Lung (tissue), 12 donors: ENCODE measurements around the gene ELMOD1. TPM values are rescaled to one million over a fixed set of nuclear protein-coding genes. Genes with fewer than 3 reads are reported as not detected.
A peak's percentile ranks its signal among the peaks of the same experiment; 100 is the strongest.

Experiments
- ATAC-seq: fragments of 200-7000 bp; cut with Tn5 transposase; one replicate; pipeline ENCODE4 v1.9.1; 2020; ENCODE audit warnings: moderate number of reproducible peaks; ENCODE audit not compliant: insufficient read depth, low FRiP score
- DNase-seq, 3 donors: peaks; one replicate each; pipeline ENCODE4 v3.0.0-alpha.2; 2013 to 2017
- H3K27ac ChIP-seq, 2 donors: one replicate each; pipeline ENCODE4 v1.5.1; 2013; ENCODE audit warnings: mild to moderate bottlenecking in 2 of 2, moderate library complexity in 2 of 2, control low read depth in 1 of 2, inconsistent platforms in 1 of 2, low read depth in 1 of 2, low read length in 1 of 2
- H3K27me3 ChIP-seq, 3 donors: one replicate each; pipeline ENCODE4 v1.5.1; 2013; ENCODE audit warnings: low read length in 2 of 3; ENCODE audit not compliant: control insufficient read depth in 3 of 3, insufficient read depth in 3 of 3
- H3K36me3 ChIP-seq, 4 donors: one replicate each; pipeline ENCODE4 v1.5.1; 2013; ENCODE audit warnings: low read length in 4 of 4, mild to moderate bottlenecking in 1 of 4, moderate library complexity in 1 of 4; ENCODE audit not compliant: control insufficient read depth in 4 of 4, insufficient read depth in 4 of 4
- H3K4me1 ChIP-seq, 5 donors: one replicate each; pipeline ENCODE4 v1.5.1; 2013; ENCODE audit warnings: low read length in 5 of 5, mild to moderate bottlenecking in 2 of 5, moderate library complexity in 1 of 5; ENCODE audit not compliant: control insufficient read depth in 5 of 5, insufficient read depth in 5 of 5
- H3K4me3 ChIP-seq: one replicate; pipeline ENCODE4 v1.5.1; 2013; ENCODE audit warnings: mild to moderate bottlenecking, control low read depth, moderate library complexity
- H3K9ac ChIP-seq, 2 donors: one replicate each; pipeline ENCODE4 v1.5.1; 2013; ENCODE audit warnings: low read length in 2 of 2, control low read depth in 1 of 2; ENCODE audit not compliant: insufficient read depth in 1 of 2
- H3K9me3 ChIP-seq, 4 donors: one replicate each; pipeline ENCODE4 v1.5.1; 2013; ENCODE audit warnings: low read length in 3 of 4, mild to moderate bottlenecking in 1 of 4, moderate library complexity in 1 of 4; ENCODE audit not compliant: control insufficient read depth in 4 of 4, insufficient read depth in 3 of 4
- WGBS, 2 donors: extraction: QIAGEN DNeasy Blood & Tissue Kit; methylation state at CpG; one replicate each; pipeline ENCODE4 v1.1.7; 2013; 5-methylcytosine and 5-hydroxymethylcytosine counted together
- polyA plus RNA-seq, 2 donors: library from polyadenylated mRNA; stranded (reverse); fragments of 200-250 nt; gene quantifications; one replicate each; pipeline ENCODE4 v1.2.1, GENCODE V29; 2013
- total RNA-seq, 2 donors: library from RNA; depleted of rRNA in 1 of 2; stranded (reverse); fragments of >200 nt in 1 of 2; gene quantifications; one replicate each; pipeline ENCODE4 v1.2.1, GENCODE V29; 2014 to 2021
- TF ChIP-seq, protein P1 (sequence below): IDR thresholded peaks from 2 replicates; pipeline ENCODE4 v1.5.1; 2012; ENCODE audit warnings: mild to moderate bottlenecking; ENCODE audit errors: control extremely low read depth, extremely low read depth
- donor health status: control.
- donor health status: control.
- donor health status: Bipolar disorder and iron deficiency.
- donor health status: healthy.
- donor health status: DM: yes; HTN: yes; CAD: no.

ELMOD1 gene
- total and polyA plus RNA-seq, 4 donors, result 0.19 to 1.9 (median 0.82) TPM

DNA sequence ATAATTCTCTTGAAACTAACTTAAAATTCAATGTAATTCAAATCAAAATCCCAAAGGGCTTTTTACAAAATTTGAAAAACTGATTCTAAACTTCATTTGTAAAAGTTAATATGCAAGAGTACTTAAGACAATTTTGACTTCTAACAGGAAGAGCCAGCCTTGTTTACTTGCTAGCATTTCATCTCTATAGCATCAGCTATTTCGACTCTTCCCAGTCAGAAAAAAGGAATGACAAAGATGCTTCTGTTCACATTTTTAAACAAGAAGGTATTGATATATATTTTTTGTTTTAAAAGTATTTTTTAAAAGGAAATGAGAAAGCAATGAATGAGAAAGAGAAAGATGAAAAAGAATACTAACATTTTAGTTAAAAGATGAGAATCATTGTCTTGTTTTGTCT, 104.5 kb downstream of the ELMOD1 start:
- Histone ChIP-seq H3K36me3 (no peaks in the 10 kb centered on the region), H3K27ac (no peak overlapping the region), H3K9me3 (no peaks in the 10 kb centered on the region), H3K27me3 (peaks cover 0 to 3% (median 0%) of the 10 kb centered on the region in 3 donors), H3K4me1 (peaks cover 0 to 3% (median 0%) of the 10 kb centered on the region in 5 donors), H3K9ac (no peak overlapping the region), H3K4me3 (no peak overlapping the region)
- ATAC-seq (no peak), DNase-seq (no peak)
- TF ChIP-seq, protein P1, sequence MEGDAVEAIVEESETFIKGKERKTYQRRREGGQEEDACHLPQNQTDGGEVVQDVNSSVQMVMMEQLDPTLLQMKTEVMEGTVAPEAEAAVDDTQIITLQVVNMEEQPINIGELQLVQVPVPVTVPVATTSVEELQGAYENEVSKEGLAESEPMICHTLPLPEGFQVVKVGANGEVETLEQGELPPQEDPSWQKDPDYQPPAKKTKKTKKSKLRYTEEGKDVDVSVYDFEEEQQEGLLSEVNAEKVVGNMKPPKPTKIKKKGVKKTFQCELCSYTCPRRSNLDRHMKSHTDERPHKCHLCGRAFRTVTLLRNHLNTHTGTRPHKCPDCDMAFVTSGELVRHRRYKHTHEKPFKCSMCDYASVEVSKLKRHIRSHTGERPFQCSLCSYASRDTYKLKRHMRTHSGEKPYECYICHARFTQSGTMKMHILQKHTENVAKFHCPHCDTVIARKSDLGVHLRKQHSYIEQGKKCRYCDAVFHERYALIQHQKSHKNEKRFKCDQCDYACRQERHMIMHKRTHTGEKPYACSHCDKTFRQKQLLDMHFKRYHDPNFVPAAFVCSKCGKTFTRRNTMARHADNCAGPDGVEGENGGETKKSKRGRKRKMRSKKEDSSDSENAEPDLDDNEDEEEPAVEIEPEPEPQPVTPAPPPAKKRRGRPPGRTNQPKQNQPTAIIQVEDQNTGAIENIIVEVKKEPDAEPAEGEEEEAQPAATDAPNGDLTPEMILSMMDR, result no peak
- WGBS, 2 donors, result 81 to 88% methylated on average over 1 of the region's 1 CpG

- Histone ChIP-seq H3K27ac (no peak overlapping the region), H3K4me3 (no peak overlapping the region), H3K36me3 (no peaks in the 10 kb centered on the region), H3K4me1 (peaks cover 0 to 3% (median 0%) of the 10 kb centered on the region in 5 donors), H3K9me3 (no peaks in the 10 kb centered on the region), H3K27me3 (peaks cover 0 to 3% (median 0%) of the 10 kb centered on the region in 3 donors), H3K9ac (no peak overlapping the region)
- DNase-seq (no peak), ATAC-seq (peak; percentile 41)
- TF ChIP-seq, protein P1, result no peak
- 38 to 47% methylated on average over 1 of the region's 1 CpG for WGBS, 2 donors
These were observed 105.2 kb downstream of the ELMOD1 start for GRCh38 chr11:107696140-107696539.

- Histone ChIP-seq H3K4me3 (no peak overlapping the region), H3K36me3 (no peaks in the 10 kb centered on the region), H3K9ac (no peak overlapping the region), H3K9me3 (no peaks in the 10 kb centered on the region), H3K4me1 (peaks cover 0 to 3% (median 0%) of the 10 kb centered on the region in 5 donors), H3K27me3 (no peaks in the 10 kb centered on the region), H3K27ac (no peak overlapping the region)
- WGBS, 2 donors, result 86 to 87% methylated on average over 6 of the region's 6 CpGs
- no peak for DNase-seq
- no peak for ATAC-seq
- TF ChIP-seq, protein P1, result no peak
These were observed 106.3 kb downstream of the ELMOD1 start for GRCh38 chr11:107697291-107697690.
